Fibroblast of lung (primary cell): ENCODE data around the gene GOLGA7B. TPM values are rescaled to one million over a fixed set of nuclear protein-coding genes. Genes with fewer than 3 reads are reported as not detected.

Experiments used
- DNase-seq, 2 donors: peaks; one replicate each; pipeline versions ENCODE4 v3.0.0 to v3.0.0-alpha.2; 2010; ENCODE audit warnings: low read depth in 2 of 2
- H2AFZ ChIP-seq: 2 replicates; pipeline ENCODE4 v1.5.1; 2012; ENCODE audit warnings: low read length, control low read depth, inconsistent platforms
- H3K27ac ChIP-seq: 2 replicates; pipeline ENCODE4 v1.5.1; 2011; ENCODE audit warnings: low read length, control low read depth; ENCODE audit not compliant: insufficient read depth
- H3K27me3 ChIP-seq: 2 replicates; pipeline ENCODE4 v1.5.1; 2011; ENCODE audit warnings: mild to moderate bottlenecking, low read length; ENCODE audit not compliant: control insufficient read depth, insufficient read depth
- H3K36me3 ChIP-seq: 2 replicates; pipeline ENCODE4 v1.5.1; 2011; ENCODE audit warnings: low read length; ENCODE audit not compliant: control insufficient read depth, insufficient read depth
- H3K4me1 ChIP-seq: 2 replicates; pipeline ENCODE4 v1.5.1; 2011; ENCODE audit warnings: low read length; ENCODE audit not compliant: control insufficient read depth, insufficient read depth; ENCODE audit errors: extremely low read depth
- H3K4me2 ChIP-seq: 2 replicates; pipeline ENCODE4 v1.5.1; 2011; ENCODE audit warnings: low read length, control low read depth; ENCODE audit not compliant: insufficient read depth; ENCODE audit errors: extremely low read depth
- H3K4me3 ChIP-seq, 4 experiments: fragments of 200-600 bp in 1 of 4; sonication (generic) in 1 of 4; replicated peaks in 1 of 4; 2 replicates each; pipeline ENCODE4 v1.5.1; 2011 to 2016; ENCODE audit warnings: low read length in 4 of 4, low read depth in 3 of 4, mild to moderate bottlenecking in 3 of 4, control low read depth in 2 of 4, inconsistent platforms in 1 of 4, mixed read lengths in 1 of 4; ENCODE audit not compliant: insufficient read depth in 1 of 4; ENCODE audit errors: control extremely low read depth in 1 of 4
- H3K79me2 ChIP-seq: 2 replicates; pipeline ENCODE4 v1.5.1; 2012; ENCODE audit warnings: mild to moderate bottlenecking, low read length, inconsistent platforms; ENCODE audit not compliant: control insufficient read depth, insufficient read depth
- H3K9ac ChIP-seq: 2 replicates; pipeline ENCODE4 v1.5.1; 2011; ENCODE audit warnings: mild to moderate bottlenecking, low read length, control low read depth; ENCODE audit not compliant: insufficient read depth
- H3K9me3 ChIP-seq: 2 replicates; pipeline ENCODE4 v1.5.1; 2012; ENCODE audit warnings: low read depth, low read length; ENCODE audit not compliant: control insufficient read depth, insufficient read depth
- H4K20me1 ChIP-seq: 2 replicates; pipeline ENCODE4 v1.5.1; 2011; ENCODE audit warnings: low read length; ENCODE audit not compliant: control insufficient read depth, insufficient read depth; ENCODE audit errors: extremely low read depth
- CTCF ChIP-seq, 2 donors: IDR thresholded peaks in 1 of 2; conservative IDR thresholded peaks in 1 of 2; 1 replicate in 1 of 2; 2 replicates in 1 of 2; pipeline ENCODE4 v1.5.1; 2011 to 2012; ENCODE audit warnings: low read length in 2 of 2, control low read depth in 1 of 2, inconsistent platforms in 1 of 2, low read depth in 1 of 2, mild to moderate bottlenecking in 1 of 2
- EZH2 ChIP-seq: IDR thresholded peaks from 2 replicates; pipeline ENCODE4 v1.5.1; 2012; ENCODE audit warnings: low read length, control low read depth, mild to moderate bottlenecking; ENCODE audit errors: missing control alignments
- polyA plus RNA-seq, 2 donors: library from polyadenylated mRNA; depleted of rRNA in 1 of 2; stranded (reverse) in 1 of 2; unstranded in 1 of 2; fragments of >200 nt; gene quantifications; 2 replicates each; pipeline ENCODE4 v1.2.1, GENCODE V29; 2011 to 2012; ENCODE audit warnings: missing spikeins in 1 of 2
- total RNA-seq: library from RNA; depleted of rRNA; stranded (reverse); fragments of >200 nt; gene quantifications from 2 replicates; pipeline ENCODE4 v1.2.1, GENCODE V29; 2014

The GOLGA7B gene
- total and polyA plus RNA-seq, 2 donors (not counting 1 experiment from before 2014, with no cell fraction given), result under 0.01 TPM; not detected in 1

DNA sequence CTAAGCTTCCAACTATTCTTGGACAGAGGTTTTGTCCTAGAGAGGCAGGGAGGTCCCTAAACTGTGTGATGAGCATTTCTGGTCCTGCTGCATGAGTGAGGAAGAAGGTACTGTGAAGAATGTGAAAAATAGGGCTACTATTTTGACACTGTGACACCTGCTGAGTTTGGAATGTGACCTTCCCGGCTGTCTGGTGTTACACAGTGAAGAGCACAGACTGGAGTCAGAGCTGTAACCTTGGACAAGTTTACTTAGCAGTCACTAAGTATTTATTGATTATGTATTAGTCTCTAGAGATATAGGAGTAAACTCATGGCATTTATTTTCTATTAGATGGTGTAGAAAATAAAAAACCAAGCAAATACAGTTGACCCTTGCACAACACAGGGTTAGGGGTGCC, 12.3 kb downstream of the GOLGA7B start:
- Histone ChIP-seq H2AFZ (no peak overlapping the region), H4K20me1 (no peaks in the 10 kb centered on the region), H3K9ac (no peak overlapping the region), H3K4me2 (no peak overlapping the region), H3K79me2 (no peaks in the 10 kb centered on the region), H3K27ac (no peak overlapping the region), H3K36me3 (no peaks in the 10 kb centered on the region), H3K4me3 (no peak overlapping the region), H3K27me3 (peaks cover 3% of the 10 kb centered on the region), H3K9me3 (no peaks in the 10 kb centered on the region), H3K4me1 (no peaks in the 10 kb centered on the region)
- TF ChIP-seq EZH2 (no peak), CTCF (conservative IDR thresholded peaks at IDR 0.05 in 1 of 2, IDR thresholded peaks at IDR 0.05 in 1 of 2; ENCODE audit: low read depth in 1 of 2, low read length in 2 of 2) (no peak)
- DNase-seq, result no peak

- peaks cover 3% of the 10 kb centered on the region for H3K27me3 ChIP-seq
- H3K4me3 ChIP-seq, result no peak overlapping the region
- no peaks in the 10 kb centered on the region for H3K36me3 ChIP-seq
- no peak overlapping the region for H3K27ac ChIP-seq
- no peaks in the 10 kb centered on the region for H3K9me3 ChIP-seq
- H2AFZ ChIP-seq, result no peak overlapping the region
- no peaks in the 10 kb centered on the region for H3K79me2 ChIP-seq
- H3K4me2 ChIP-seq, result no peak overlapping the region
- no peaks in the 10 kb centered on the region for H3K4me1 ChIP-seq
- H3K9ac ChIP-seq, result no peak overlapping the region
- TF ChIP-seq CTCF (conservative IDR thresholded peaks at IDR 0.05 in 1 of 2, IDR thresholded peaks at IDR 0.05 in 1 of 2; ENCODE audit: low read depth in 1 of 2, low read length in 2 of 2) (no peak), EZH2 (no peak)
- no peak for DNase-seq
- H4K20me1 ChIP-seq, result no peaks in the 10 kb centered on the region
Observed at GRCh38 chr10:97863808-97864207, 14.2 kb downstream of the GOLGA7B start.

- Histone ChIP-seq H3K27ac (no peak overlapping the region), H3K4me3 (no peak overlapping the region), H3K36me3 (no peaks in the 10 kb centered on the region), H3K4me2 (no peak overlapping the region), H4K20me1 (no peaks in the 10 kb centered on the region), H3K27me3 (peaks cover 8% of the 10 kb centered on the region), H3K9me3 (no peaks in the 10 kb centered on the region), H2AFZ (no peak overlapping the region), H3K4me1 (no peaks in the 10 kb centered on the region), H3K79me2 (no peaks in the 10 kb centered on the region), H3K9ac (no peak overlapping the region)
- DNase-seq, result no peak
- TF ChIP-seq CTCF (conservative IDR thresholded peaks at IDR 0.05 in 1 of 2, IDR thresholded peaks at IDR 0.05 in 1 of 2; ENCODE audit: low read depth in 1 of 2, low read length in 2 of 2), result no peak
Observed at GRCh38 chr10:97865488-97865887, 15.8 kb downstream of the GOLGA7B start.
